Skin of body (tissue), 2 donors: ENCODE data around the gene PGAM2. TPM values are rescaled to one million over a fixed set of nuclear protein-coding genes. Genes with fewer than 3 reads are reported as not detected.

Experiments
- DNase-seq: peaks from one replicate; lab custom pipeline; 2025; lab: John Stamatoyannopoulos, UW
- total RNA-seq: library from RNA; depleted of rRNA; stranded (reverse); fragments of >200 nt; gene quantifications from one replicate; pipeline ENCODE4 v1.2.3, GENCODE V29; 2014

The PGAM2 gene
- total RNA-seq, 1 donor from 2014 or later = 45.8 TPM

DNA sequence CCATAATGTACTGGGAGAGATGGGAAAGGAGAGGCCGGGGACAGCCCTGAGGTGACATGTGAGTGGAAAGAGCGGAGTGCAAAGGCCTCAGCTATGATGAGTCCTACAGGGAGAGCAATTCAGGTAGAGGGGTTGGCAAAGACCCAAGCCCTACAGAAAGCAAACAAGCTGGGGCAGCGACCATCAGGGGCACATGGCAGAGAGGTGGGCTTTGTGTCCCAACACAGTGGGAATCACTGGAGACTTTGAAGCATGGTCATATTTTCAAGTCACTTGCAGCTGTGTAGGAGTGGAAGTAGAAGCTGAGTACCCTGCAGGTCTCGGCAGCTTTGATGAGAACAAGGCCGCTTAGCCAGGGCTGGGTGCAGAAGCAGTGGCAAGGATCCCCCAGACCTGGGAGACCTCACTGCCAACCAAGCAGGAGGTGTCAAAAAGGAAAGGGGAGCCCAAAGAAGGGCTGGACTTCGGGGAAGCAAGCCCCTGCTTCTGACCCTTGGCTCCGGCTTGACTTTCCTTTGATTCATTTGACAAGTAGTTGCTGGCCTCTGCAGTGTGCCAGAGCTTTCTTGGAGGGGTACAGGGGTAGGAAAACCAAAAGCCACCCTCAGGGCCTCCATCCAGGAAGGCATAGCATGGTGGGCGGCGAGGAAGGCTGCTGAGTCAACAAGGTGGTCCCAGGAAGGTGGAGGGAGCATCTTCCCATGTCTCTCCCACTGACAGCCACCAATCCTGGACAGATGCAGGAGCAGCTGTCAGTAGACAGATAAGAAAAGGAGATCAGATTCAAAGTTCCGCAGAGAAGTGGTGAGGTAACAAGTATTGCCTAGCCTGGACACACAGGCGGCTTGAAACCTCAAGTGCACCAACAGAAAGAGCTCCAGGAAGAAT is 1.9 kb upstream of the PGAM2 start:
- no peak for DNase-seq

DNA sequence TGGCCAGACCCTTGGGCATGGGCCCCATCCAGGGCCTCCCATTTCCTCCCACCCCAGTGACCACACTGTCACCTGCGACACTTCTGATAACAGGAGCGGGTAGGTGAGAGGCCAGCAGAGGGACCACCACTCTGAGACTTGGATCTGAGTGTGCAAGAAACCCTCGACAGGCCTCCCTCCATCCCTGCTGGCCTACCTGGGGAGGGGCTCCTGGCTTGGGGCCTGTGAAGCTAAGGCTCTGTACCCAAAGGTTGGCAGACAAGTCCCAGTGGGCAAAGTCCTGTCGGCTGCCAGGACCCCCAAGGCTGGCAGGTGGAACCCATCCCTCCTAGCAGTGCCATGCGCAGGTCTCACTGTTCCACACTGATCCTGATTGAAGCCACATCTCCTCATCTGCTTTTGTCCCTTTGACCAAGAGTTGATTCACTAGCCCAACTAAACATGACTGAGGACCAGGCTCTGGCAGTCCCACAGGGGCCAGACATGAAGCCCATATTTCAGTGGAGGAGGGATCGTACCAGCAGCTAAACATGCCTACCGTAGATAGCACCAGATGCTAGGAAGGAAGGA is 1.2 kb upstream of the PGAM2 start:
- DNase-seq = no peak

DNA sequence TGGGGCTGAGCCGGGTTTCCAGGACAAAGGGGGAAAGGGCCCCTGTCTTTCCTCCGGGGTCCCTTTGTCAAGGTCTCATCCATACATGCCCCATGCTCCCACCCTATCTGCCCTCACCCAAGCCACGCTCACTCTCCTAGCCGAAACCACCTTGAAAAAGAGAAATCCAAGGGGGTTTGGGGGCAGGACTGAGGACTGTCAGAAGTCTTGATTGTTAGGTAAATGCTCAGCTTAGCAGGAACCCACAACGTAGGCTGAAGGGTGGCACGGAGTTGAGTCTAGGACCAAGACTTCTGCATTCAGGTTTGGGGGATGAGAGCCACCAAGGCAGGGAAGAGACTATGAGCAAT is 719 bp upstream of the PGAM2 start:
- DNase-seq = no peak

DNA sequence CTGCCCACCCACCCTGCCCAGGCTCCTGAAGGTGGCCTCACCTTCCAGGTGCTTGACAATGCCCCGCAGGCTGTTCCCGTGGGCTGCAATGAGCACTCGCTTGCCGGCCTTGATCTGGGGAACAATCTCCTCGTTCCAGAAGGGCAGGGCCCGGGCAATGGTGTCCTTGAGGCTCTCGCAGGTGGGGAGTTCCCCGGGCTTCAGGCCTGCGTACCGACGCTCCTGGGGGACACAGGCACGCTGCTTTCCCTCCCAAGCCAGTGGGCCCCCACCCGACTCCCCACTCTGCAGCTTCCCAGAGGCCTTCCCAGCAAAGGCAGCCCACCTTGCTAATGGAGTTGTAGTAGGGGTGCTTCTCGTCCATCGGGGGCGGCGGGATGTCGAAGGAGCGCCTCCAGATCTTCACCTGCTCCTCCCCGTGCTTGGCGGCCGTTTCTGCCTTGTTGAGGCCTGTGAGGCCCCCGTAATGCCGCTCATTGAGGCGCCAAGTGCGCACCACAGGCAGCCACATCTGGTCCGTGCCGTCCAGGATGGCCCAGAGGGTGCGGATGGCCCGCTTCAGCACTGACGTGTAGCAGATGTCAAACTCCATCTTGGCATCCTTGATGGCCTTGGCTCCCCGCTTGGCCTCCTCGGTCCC is 456 bp downstream of the PGAM2 start:
- DNase-seq = no peak

DNA sequence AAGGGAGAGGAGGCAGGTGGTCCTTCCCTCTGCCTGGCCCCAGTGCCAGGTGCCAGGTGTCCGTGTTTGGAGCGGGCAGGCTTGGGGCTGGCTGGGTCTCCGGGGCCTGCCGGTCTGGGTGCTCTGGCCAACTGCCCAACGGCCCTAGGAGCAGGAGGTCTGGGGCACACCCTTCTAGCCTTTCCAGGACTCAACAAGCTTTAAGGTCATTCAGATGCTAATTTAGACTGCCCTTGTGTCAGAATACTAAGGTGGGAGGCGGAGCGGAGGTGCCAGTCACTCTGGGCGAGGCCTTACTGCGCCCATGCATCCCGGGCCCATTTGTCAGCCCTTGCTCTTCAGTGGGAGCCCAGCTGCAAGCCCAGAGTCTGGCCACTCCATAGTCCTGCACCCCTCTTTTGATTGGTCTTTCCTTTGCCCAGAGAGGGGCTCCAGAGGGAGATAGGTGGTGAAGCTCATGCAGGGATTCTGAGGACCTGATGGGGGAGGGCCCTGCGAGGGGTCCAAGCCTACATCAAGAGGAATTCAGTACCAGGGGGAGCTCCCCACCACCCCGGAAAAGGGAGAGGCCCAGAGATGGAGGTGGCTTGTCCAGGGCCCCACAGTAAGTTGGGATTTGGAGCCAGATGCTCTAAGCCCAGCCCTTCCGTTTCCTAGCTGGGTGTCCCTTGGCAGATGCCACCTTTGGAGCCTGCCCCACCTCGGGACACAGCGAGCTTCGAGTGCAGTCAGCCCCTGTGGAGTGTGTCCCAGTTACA is 1.3 kb downstream of the PGAM2 start:
- DNase-seq = no peak

DNA sequence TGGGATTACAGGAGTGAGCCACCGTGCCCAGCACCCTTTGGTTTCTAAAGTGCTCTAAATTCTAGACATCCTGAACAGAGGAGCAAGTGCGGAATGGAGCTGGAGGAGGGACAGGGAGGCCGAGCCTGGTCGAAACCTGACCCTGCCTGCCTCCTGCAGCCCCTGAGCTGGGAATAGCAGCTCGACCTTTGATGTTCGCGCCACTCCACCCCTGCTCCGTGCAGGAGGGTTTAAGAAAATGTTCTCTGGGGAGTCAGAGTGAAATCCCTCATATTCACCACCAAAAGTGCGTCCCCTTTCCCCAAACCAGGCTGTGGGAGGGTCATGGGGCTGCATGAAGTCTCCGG is 1.8 kb downstream of the PGAM2 start:
- no peak for DNase-seq

DNA sequence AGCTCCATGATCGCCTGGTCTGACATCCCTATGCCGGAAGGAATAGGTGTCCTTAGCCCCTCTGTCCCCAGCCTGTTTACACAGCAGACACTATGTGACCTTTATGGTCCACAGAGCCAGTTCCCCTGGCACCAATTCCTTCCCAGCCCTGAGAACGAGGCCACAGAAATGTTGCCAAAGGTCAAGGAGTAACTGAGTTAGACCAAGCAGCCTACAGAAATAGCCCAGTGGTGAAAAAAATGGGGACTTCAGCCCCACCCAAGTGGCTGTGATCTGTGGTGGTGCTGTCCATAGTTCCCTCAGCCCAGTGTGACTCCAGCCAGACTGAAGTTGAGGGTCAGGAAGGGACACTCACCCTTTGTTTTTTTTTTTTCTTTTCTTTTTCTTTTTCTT is 2.5 kb downstream of the PGAM2 start:
- no peak for DNase-seq

DNA sequence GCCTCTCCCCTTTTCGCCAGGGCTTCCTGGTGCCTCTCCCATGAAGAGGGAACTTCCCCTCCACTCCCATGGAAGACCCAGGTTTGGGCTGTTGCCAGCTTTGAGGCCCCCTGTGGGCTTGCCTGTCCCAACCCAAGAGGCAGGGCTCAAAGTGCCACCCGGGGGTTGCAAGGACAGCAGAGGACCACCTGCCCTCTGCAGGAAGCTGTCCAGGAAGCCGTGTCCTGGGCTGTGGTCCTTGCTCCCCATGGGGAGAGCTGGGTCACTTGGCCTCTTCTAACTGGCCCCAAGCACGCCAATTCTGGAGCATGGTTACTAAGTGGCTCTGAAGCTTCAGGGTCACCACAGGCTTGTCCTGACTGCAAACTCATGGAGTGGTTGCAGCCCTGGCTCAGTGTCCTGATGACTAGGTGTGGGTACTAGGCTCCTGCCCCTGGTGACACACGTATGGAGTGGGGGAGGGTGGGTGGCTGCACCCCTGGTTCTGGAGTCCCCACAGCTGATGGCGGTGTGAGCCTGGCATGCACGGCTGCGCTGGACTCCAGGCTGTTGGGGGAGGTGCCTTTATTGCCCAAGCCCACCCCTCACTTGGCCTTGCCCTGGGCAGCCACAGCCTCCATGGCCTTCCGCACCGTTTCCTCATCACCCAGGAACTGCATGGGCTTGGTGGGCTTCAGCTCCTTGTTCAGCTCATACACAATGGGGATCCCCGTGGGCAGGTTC is 3.0 kb downstream of the PGAM2 start:
- no peak for DNase-seq

DNA sequence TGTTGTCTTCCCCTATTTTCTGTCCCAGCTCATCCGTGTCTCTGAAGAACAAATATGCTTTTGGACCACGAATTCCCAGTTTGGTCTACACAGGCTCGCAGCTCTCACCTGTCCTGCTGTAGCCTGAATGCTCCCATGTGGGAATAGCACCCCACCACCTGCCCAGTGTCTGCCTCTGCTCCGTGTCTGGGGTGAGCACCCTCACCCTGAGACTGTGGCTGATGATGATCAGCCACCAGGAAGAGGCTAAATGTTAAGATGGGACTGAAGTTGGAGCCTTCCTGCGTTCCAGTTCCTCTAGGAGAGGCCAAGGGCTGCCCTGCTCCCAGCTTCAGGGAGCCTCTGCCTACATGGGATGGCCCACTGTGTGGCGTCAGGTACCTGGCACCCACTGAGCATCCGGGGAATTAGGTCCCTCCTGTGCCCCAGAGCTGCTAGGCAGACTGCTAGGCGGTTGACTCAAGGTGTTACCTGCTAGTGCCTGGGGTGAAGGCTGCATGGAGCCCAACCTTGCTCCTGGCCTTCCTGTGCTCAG is 3.7 kb downstream of the PGAM2 start:
- DNase-seq = no peak

DNA sequence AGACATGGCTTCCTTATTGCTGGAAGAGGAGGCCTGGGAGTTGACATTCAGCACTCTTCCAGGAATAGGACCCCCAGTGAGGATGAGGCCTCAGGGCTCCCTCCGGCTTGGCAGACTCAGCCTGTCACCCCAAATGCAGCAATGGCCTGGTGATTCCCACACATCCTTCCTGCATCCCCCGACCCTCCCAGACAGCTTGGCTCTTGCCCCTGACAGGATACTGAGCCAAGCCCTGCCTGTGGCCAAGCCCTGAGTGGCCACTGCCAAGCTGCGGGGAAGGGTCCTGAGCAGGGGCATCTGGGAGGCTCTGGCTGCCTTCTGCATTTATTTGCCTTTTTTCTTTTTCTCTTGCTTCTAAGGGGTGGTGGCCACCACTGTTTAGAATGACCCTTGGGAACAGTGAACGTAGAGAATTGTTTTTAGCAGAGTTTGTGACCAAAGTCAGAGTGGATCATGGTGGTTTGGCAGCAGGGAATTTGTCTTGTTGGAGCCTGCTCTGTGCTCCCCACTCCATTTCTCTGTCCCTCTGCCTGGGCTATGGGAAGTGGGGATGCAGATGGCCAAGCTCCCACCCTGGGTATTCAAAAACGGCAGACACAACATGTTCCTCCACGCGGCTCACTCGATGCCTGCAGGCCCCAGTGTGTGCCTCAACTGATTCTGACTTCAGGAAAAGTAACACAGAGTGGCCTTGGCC is 4.3 kb downstream of the PGAM2 start:
- DNase-seq = no peak

DNA sequence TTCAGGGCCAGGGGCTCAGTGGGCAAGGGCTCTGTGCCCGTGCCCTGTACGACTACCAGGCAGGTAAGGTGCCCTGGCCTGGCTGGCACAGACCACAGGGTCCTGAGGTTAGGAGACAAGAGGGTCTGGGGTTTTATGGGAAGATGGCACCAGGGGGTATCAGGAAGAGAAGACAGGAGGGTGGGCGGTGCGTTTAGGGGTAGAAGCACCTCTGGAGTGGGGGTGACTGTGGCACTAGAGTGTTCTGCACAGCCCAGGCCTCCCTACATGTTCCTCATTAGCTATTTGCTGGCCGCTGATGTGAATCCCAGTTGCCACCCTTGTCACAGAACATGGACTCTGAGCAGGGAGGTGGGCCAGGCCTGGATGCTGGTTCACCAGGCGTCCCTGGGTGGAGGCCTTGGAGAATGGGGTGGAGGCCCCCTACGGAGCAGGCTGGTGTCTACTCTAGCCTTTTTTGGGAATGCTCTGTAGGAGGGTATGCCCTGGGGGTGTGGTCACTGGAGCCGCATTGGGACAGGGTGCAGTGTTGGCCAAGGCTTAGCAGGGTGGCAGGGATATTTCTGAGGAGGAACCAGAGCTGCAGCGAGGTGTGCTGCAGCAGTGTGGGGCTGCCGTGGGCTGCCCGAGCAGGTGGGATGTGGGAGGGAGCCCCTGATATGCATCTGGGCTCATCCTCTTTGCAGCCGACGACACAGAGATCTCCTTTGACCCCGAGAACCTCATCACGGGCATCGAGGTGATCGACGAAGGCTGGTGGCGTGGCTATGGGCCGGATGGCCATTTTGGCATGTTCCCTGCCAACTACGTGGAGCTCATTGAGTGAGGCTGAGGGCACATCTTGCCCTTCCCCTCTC is 5.0 kb downstream of the PGAM2 start:
- DNase-seq = no peak

DNA sequence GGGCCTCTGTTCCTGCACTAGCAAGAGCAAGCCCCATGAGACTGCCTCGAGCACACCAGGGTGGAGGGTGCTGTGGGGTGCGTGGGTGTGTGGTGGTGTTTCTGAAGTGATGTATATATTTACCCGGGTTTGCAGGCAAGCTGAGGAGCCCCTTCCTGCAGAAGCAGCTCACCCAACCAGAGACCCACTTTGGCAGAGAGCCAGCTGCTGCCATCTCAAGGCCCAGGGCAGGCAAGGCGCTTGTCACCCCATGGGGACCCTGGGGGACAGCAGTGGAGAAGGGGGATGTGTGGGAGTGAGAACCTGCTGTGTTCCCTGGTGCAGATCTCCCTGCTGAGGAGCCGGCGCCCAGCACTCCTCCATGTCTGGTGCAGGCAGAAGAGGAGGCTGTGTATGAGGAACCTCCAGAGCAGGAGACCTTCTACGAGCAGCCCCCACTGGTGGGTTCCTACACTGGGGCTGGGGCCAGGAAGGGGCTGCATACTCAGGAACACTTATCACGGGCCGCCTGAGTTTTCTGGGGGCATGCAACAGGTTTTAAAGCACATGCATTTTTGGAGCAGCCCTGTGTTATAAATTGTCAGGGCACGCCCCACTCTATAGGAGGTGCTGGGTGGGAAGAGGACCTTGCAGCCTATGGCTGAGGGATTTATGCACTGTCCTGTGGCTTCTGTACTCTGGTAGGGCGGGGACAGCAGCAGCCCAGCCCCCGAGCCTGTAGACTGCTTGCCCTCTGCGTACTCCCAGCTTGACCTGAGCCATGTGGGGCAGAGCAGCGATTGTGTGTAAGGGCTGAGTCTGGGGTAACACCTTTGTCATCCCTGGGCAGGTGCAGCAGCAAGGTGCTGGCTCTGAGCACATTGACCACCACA is 5.9 kb downstream of the PGAM2 start:
- no peak for DNase-seq

DNA sequence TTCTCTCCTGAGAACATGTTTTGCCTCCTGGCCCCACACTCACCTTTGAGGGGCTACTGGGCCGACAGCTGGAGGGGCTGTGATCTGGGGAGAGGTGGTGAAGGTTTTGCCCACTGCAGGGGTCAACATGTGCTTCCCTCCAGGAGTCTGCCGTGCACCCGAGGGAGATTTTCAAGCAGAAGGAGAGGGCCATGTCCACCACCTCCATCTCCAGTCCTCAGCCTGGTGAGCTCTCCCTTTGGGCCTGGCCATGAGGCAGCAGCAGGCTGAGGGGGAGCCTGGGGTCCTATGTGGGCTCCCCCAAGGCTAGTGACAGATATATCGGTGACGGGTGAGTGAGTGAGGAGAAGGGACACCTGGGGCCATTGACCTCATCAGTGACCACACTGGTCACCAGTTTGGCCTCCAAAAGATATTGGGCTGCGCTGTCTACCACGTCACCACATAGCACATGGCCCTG is 6.6 kb downstream of the PGAM2 start:
- no peak for DNase-seq

DNA sequence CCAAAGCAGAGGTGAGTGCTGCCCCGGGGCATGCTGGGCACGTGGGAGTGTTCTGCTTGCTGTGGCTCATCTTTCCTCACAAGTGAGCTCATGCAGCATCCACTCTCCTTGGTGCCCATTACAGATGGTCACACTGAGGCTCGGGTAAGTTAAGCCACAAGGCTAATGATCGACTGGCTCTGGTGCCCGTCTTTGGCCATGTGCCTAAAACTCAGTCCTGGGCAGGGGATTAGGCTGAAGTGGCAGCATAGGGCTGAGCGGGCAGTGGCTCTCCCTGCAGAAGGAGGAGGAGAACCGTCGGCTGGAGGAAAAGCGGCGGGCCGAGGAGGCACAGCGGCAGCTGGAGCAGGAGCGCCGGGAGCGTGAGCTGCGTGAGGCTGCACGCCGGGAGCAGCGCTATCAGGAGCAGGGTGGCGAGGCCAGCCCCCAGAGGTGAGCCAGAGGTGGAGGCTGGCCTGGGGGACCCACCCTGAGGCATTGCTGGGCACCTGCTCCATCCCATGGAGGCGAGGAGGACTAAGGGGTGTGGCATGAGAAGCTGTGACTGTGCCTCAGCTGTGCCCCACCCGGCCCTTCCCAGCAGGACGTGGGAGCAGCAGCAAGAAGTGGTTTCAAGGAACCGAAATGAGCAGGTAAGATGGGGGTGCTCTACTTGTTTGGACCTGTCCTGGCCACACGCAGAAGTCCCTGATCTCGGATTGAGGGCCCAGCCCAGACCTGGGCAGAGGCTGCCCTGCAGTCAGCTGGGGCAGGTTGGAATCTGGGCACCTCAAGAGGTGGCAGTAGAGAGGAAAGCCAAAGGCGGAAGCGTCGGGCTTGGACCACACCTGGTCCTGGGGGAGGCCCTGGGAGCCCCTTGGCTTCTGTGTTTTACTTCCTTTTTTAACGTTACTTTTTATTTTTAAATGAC is 7.3 kb downstream of the PGAM2 start:
- DNase-seq = no peak

DNA sequence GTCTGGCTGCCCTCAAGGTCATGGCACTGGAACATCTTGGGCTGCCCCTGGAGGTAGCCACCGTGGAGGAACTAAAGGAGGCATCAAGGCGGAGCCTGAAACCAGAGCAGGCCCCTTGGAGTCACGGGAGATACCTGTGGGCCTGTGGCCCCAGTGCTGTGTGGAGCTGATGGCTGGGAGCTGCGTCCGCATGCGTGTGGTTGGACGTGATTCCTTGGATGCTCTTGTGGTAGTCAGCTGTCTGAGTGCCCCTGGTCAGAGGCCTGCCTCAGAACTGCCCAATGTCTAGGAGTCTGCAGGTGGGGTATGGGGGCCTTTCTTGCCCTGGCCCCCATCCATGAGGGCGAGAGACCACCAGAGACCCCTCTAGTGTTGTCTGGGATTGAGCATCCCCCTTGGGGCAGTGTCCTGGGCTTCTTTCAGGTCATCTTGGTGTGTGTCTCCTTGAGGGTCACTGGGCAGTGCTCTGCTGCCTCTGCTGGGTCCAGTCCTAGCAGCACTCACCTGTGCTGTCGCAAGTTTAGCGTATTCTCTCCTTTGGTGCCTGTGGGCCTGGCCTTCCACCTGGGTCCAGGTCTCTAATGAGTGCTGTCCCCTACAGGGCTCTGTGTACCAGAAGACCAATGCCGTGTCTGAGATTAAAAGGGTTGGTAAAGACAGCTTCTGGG is 8.1 kb downstream of the PGAM2 start:
- no peak for DNase-seq

DNA sequence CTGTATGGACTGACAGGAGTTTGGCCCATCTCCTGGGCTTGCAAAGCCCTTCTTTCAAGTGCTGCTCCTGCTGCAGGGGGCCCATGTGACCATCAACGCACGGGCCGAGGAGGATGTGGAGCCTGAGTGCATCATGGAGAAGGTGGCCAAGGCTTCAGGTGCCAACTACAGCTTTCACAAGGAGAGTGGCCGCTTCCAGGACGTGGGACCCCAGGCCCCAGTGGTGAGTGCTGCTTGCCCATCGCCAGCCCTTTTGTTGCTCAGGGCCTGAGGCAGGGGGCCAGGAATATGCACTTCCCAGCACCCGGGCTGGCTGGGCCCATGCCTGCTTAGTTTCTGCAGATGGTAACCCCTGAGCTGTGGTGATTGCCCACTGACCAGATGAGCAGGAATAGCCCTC is 8.7 kb downstream of the PGAM2 start:
- no peak for DNase-seq
